Stimulated activated CD4-positive, alpha-beta T cell treated with anti-CD3 and anti-CD28 coated beads, Interleukin-4, amount 100 ng/mL, for 4 hours (primary cell): ENCODE data around the gene SFXN1.

Experiments used
- DNase-seq, 2 experiments: peaks; one replicate each; pipeline ENCODE4 v3.0.0-alpha.2; 2020

The SFXN1 gene

GRCh38 chr5:175542232-175542965 lies 64.0 kb downstream of the SFXN1 start:
- DNase-seq = no peak

GRCh38 chr5:175542966-175543235 lies 64.5 kb downstream of the SFXN1 start:
- no peak for DNase-seq

GRCh38 chr5:175544108-175544511 lies 65.8 kb downstream of the SFXN1 start:
- DNase-seq = no peak

- no peak for DNase-seq
These were observed 66.2 kb downstream of the SFXN1 start for GRCh38 chr5:175544586-175544985.

- no peak for DNase-seq
These were observed 69.5 kb downstream of the SFXN1 start for GRCh38 chr5:175547842-175548241.

- no peak for DNase-seq
These were observed 70.4 kb downstream of the SFXN1 start for GRCh38 chr5:175548626-175549311.

GRCh38 chr5:175550055-175550805 lies 71.9 kb downstream of the SFXN1 start:
- DNase-seq = no peak

- DNase-seq = no peak
These were observed 72.9 kb downstream of the SFXN1 start for GRCh38 chr5:175551266-175551665.

- DNase-seq = no peak
These were observed 75.9 kb downstream of the SFXN1 start for GRCh38 chr5:175554296-175554695.

- DNase-seq = no peak
These were observed 76.9 kb downstream of the SFXN1 start for GRCh38 chr5:175555168-175555785.

GRCh38 chr5:175556794-175557193 lies 78.4 kb downstream of the SFXN1 start:
- no peak for DNase-seq

- DNase-seq = no peak
These were observed 79.4 kb downstream of the SFXN1 start for GRCh38 chr5:175557778-175558177.

- no peak for DNase-seq
These were observed 80.6 kb downstream of the SFXN1 start for GRCh38 chr5:175558801-175559480.

- no peak for DNase-seq
These were observed 81.7 kb downstream of the SFXN1 start for GRCh38 chr5:175560011-175560410.

- no peak for DNase-seq
These were observed 82.7 kb downstream of the SFXN1 start for GRCh38 chr5:175561085-175561484.

GRCh38 chr5:175564716-175565115 lies 86.4 kb downstream of the SFXN1 start:
- no peak for DNase-seq

GRCh38 chr5:175566697-175567096 lies 88.3 kb downstream of the SFXN1 start:
- no peak for DNase-seq

- no peak for DNase-seq
These were observed 89.6 kb downstream of the SFXN1 start for GRCh38 chr5:175567954-175568353.

GRCh38 chr5:175569701-175570100 lies 91.3 kb downstream of the SFXN1 start:
- DNase-seq = no peak

GRCh38 chr5:175572886-175573285 lies 94.5 kb downstream of the SFXN1 start:
- no peak for DNase-seq

GRCh38 chr5:175573493-175574269 lies 95.3 kb downstream of the SFXN1 start:
- no peak for DNase-seq

GRCh38 chr5:175575301-175575700 lies 96.9 kb downstream of the SFXN1 start:
- no peak for DNase-seq
